Ishikawa (cell line): ENCODE results near the gene ARID5B.

Experiments
- CEBPB ChIP-seq: IDR thresholded peaks from 2 replicates; pipeline ENCODE4 v1.6.1; 2012
- CREB1 ChIP-seq: IDR thresholded peaks from 2 replicates; pipeline ENCODE4 v1.6.1; 2012; ENCODE audit warnings: low read depth
- EGR1 ChIP-seq: IDR thresholded peaks from 2 replicates; pipeline ENCODE4 v1.6.1; 2012
- EP300 ChIP-seq: IDR thresholded peaks from 2 replicates; pipeline ENCODE4 v1.6.1; 2012; ENCODE audit warnings: borderline replicate concordance
- FOXM1 ChIP-seq: IDR thresholded peaks from 2 replicates; pipeline ENCODE4 v1.6.1; 2012; ENCODE audit warnings: low read depth, borderline replicate concordance
- NFIC ChIP-seq: IDR thresholded peaks from 2 replicates; pipeline ENCODE4 v1.6.1; 2012
- RAD21 ChIP-seq: IDR thresholded peaks from 2 replicates; pipeline ENCODE4 v1.6.1; 2012; ENCODE audit warnings: low read depth
- TAF1 ChIP-seq: IDR thresholded peaks from 2 replicates; pipeline ENCODE4 v1.6.1; 2012; ENCODE audit warnings: low read depth, mild to moderate bottlenecking
- TCF12 ChIP-seq: IDR thresholded peaks from 2 replicates; pipeline ENCODE4 v1.6.1; 2012; ENCODE audit warnings: low read depth
- TEAD4 ChIP-seq: IDR thresholded peaks from 2 replicates; pipeline ENCODE4 v1.6.1; 2012
- USF1 ChIP-seq: IDR thresholded peaks from 2 replicates; pipeline ENCODE4 v1.6.1; 2012
- YY1 ChIP-seq: IDR thresholded peaks from 2 replicates; pipeline ENCODE4 v1.6.1; 2012; ENCODE audit warnings: low read depth
- ZBTB7A ChIP-seq: IDR thresholded peaks from 2 replicates; pipeline ENCODE4 v1.6.1; 2012; ENCODE audit warnings: low read depth
- TF ChIP-seq, protein P1 (sequence below): IDR thresholded peaks from 2 replicates; pipeline ENCODE4 v1.6.1; 2012; ENCODE audit warnings: low read depth, mild to moderate bottlenecking
- TF ChIP-seq, protein P2 (sequence below): IDR thresholded peaks from 2 replicates; pipeline ENCODE4 v1.6.1; 2012

ARID5B gene

DNA sequence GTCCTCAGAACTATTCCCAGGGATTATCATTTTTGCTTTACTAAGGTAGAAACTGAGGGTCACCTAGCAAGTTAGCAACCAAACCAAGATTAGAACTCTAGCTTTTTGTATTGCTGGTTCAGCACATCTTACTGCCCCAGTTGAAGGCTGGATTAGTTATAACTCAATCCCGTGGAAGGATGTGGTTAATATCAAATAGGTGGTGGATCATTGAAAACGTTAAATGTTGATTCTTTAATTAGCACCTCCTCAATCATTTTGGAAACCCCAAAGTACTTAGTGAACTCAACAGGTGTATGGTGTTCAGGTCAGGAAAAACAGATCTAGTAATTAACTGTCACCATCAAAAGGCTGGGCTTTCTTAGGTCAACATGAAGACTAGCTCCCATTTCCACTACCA is 152.4 kb downstream of the ARID5B start:
- TF ChIP-seq EP300 (no peak), TAF1 (no peak), TEAD4 (no peak), RAD21 (no peak), TCF12 (no peak), CEBPB (no peak), FOXM1 (no peak), YY1 (no peak), USF1 (no peak)
- TF ChIP-seq, protein P1, sequence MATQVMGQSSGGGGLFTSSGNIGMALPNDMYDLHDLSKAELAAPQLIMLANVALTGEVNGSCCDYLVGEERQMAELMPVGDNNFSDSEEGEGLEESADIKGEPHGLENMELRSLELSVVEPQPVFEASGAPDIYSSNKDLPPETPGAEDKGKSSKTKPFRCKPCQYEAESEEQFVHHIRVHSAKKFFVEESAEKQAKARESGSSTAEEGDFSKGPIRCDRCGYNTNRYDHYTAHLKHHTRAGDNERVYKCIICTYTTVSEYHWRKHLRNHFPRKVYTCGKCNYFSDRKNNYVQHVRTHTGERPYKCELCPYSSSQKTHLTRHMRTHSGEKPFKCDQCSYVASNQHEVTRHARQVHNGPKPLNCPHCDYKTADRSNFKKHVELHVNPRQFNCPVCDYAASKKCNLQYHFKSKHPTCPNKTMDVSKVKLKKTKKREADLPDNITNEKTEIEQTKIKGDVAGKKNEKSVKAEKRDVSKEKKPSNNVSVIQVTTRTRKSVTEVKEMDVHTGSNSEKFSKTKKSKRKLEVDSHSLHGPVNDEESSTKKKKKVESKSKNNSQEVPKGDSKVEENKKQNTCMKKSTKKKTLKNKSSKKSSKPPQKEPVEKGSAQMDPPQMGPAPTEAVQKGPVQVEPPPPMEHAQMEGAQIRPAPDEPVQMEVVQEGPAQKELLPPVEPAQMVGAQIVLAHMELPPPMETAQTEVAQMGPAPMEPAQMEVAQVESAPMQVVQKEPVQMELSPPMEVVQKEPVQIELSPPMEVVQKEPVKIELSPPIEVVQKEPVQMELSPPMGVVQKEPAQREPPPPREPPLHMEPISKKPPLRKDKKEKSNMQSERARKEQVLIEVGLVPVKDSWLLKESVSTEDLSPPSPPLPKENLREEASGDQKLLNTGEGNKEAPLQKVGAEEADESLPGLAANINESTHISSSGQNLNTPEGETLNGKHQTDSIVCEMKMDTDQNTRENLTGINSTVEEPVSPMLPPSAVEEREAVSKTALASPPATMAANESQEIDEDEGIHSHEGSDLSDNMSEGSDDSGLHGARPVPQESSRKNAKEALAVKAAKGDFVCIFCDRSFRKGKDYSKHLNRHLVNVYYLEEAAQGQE = no peak
- TF ChIP-seq, protein P2, sequence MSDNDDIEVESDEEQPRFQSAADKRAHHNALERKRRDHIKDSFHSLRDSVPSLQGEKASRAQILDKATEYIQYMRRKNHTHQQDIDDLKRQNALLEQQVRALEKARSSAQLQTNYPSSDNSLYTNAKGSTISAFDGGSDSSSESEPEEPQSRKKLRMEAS = no peak

DNA sequence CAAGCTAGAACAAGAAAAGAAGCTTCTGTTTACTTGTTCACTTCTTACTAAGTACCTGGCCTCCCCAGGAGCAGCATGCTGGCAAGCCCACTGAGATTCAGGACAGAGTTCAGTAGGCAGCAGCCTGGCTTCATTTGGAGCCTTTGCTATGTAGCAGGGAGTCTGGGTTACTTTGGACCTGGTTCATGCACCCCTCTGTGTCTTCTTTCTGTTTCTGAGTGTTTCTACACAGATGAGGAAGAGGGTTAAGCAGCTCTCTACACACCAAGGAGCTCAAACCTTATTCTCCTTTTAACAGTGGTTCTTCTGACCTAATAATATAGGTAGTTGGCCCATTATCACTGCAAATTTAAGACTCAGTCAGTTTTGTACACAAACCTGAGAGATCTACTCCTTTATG is 152.9 kb downstream of the ARID5B start:
- no peak for TF ChIP-seq USF1
- no peak for TF ChIP-seq CEBPB
- TF ChIP-seq TCF12 = no peak
- TF ChIP-seq YY1 = no peak
- TF ChIP-seq ZBTB7A = no peak
- TF ChIP-seq, protein P1 = no peak
- TF ChIP-seq TAF1 = no peak
- TF ChIP-seq, protein P2 = no peak
- no peak for TF ChIP-seq NFIC
- no peak for TF ChIP-seq TEAD4

DNA sequence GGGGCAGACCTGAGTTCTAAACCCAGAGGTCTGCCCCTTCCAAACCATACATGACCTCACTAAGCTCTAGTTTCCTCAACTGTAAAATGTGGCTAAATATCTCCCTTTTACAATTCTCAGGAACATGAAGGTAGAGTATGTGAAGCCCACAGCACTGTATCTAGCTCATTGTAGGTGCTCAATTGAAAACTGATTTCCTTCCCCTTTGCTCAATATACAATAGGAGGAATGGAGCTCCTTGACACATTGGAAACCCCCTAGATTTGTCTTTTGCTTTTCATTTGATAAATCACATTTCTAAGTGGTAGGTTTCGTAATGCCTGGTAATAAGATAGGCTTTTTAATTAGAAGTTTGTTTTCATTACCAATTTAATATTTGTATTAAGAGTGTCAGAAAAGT is 153.3 kb downstream of the ARID5B start:
- TF ChIP-seq CEBPB = no peak
- no peak for TF ChIP-seq CREB1
- no peak for TF ChIP-seq YY1
- TF ChIP-seq EGR1 = no peak
- no peak for TF ChIP-seq TEAD4
- no peak for TF ChIP-seq TCF12
- TF ChIP-seq TAF1 = no peak
- TF ChIP-seq, protein P2 = no peak
- TF ChIP-seq NFIC = no peak
- TF ChIP-seq EP300 = no peak
- TF ChIP-seq, protein P1 = no peak
- no peak for TF ChIP-seq FOXM1
- TF ChIP-seq RAD21 = no peak
- TF ChIP-seq ZBTB7A = no peak
- TF ChIP-seq USF1 = no peak

DNA sequence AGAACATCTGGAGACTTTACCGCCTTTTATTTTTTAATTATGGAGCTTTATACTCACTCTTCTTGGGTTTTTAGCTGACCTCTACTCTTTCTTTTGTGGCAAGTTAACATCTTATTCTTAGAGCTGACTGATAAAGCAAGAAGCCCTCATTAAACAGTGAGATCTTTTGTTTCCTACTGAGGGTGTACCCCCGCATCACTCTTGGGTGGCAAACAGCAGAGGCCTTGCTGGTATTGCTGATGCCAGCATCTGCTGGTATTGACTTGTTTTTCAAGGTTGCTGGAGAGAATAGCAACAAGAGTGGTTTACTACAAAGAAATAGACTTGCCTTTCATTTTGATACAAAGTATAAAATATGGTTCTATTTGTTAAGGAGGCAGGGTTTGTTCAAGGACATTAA is 154.7 kb downstream of the ARID5B start:
- TF ChIP-seq, protein P1 = no peak
- TF ChIP-seq, protein P2 = no peak
- no peak for TF ChIP-seq ZBTB7A
- no peak for TF ChIP-seq NFIC
- TF ChIP-seq TEAD4 = no peak
- TF ChIP-seq RAD21 = no peak
- no peak for TF ChIP-seq CEBPB
- no peak for TF ChIP-seq TCF12
- TF ChIP-seq FOXM1 = no peak
- no peak for TF ChIP-seq USF1
- TF ChIP-seq TAF1 = no peak
- TF ChIP-seq CREB1 = no peak
- no peak for TF ChIP-seq EP300
- no peak for TF ChIP-seq EGR1
